HFF-Myc (cell line): ENCODE data around the gene OTX1.
A peak's percentile ranks its signal among the peaks of the same experiment; 100 is the strongest.
"Not testable (repeated sequence)": the region's sequence is repeated elsewhere in the genome, so short reads cannot be mapped to it uniquely, and the experiment has no call there.

Experiments used
- DNase-seq: peaks from one replicate; pipeline ENCODE4 v3.0.0-alpha.2; 2011; ENCODE audit warnings: low read depth; ENCODE audit errors: extremely low read depth
- H3K4me3 ChIP-seq: replicated peaks from 2 replicates; pipeline ENCODE4 v1.5.1; 2011; ENCODE audit warnings: low read depth, mild to moderate bottlenecking, control low read depth, low read length
- CTCF ChIP-seq: IDR thresholded peaks from 2 replicates; pipeline ENCODE4 v1.5.1; 2012; ENCODE audit warnings: mild to moderate bottlenecking, low read depth, low read length, control low read depth; ENCODE audit errors: missing control alignments

The OTX1 gene

GRCh38 chr2:63012541-63012940 lies 38.1 kb upstream of the OTX1 start:
- no peak overlapping the region for H3K4me3 ChIP-seq
- peak; percentile 79 for DNase-seq
- TF ChIP-seq CTCF = no peak

- no peak overlapping the region for H3K4me3 ChIP-seq
- no peak for DNase-seq
- no peak for TF ChIP-seq CTCF
Observed at GRCh38 chr2:63013438-63013837, 37.2 kb upstream of the OTX1 start.

- H3K4me3 ChIP-seq = no peak overlapping the region
- DNase-seq = no peak
- TF ChIP-seq CTCF = no peak
Observed at GRCh38 chr2:63015389-63015788, 35.2 kb upstream of the OTX1 start.

- no peak for DNase-seq
- TF ChIP-seq CTCF = no peak
- H3K4me3 ChIP-seq = no peak overlapping the region
Observed at GRCh38 chr2:63018439-63018838, 32.2 kb upstream of the OTX1 start.

- H3K4me3 ChIP-seq, DNase-seq: not testable (repeated sequence)
Observed at GRCh38 chr2:63019686-63020085, 30.9 kb upstream of the OTX1 start.

DNA sequence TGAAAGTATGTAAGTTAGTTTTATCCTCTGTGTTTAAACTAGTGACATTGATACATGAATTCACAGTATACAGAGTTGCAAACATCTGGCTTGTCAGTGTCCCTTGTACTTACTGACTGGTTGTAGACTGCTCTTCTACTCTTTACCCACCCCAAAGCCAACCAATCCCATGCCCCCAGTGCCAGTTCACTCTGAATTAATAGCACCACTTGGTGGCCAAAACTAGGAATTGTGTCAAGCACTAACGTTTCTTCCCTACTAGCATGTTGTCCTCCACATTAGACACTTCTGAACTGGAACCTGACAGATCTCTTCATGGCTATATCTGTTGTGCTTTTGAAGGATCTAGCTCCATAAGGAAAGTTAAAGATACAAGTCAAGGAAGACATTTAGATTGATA lies 27.2 kb upstream of the OTX1 start:
- DNase-seq = peak; percentile 22
- TF ChIP-seq CTCF = peak; percentile 37
- no peak overlapping the region for H3K4me3 ChIP-seq

GRCh38 chr2:63027220-63027619 lies 23.4 kb upstream of the OTX1 start:
- no peak overlapping the region for H3K4me3 ChIP-seq
- DNase-seq = no peak
- TF ChIP-seq CTCF = no peak
